ENCODE results near the gene NAP1L4.

NAP1L4 gene

DNA sequence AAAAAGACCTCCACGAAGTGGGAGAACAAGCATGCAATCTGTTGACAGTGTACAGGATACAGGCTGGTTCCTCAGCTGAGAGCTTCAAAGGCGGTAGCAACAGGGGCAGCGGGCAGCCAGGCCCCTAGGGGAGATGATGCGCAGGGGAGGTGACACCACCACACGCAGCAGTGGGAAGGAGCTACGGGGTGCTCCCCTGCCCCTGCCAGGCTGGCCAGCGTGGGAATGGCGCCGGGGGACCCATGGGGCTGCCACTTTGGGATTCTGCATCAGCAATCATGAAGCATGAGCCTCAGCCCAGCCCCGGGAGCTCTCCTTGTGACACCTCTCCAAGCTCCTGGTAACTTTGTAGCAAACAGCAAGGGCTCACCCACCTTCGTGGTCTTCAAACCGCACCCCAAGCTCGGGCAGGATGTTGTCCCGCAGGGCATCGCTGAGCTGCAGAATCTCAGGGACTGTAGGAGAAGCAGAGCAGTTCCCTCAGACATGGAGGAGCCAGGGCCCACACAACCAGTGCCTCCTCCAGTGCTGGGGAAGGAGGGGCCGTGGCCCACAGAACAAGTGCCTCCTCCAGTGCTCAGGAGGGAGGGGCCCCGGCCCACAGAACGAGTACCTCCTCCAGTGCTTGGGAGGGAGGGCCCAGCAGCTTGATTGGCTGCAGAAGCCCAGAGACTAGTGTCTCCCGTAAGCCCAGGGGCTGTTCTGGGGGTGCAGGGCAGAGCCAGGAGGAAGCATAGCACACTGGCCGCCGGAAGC is 14.6 kb upstream of the NAP1L4 start:
- Mint-ChIP-seq H3K9me3 (no peaks in the 10 kb centered on the region), H3K4me1 (peaks cover 40% of the 10 kb centered on the region), H3K27ac (peak overlapping the region; percentile 65), H3K27me3 (no peaks in the 10 kb centered on the region), H3K4me3 (no peak overlapping the region), H3K36me3 (peaks cover 70% of the 10 kb centered on the region)
- DNase-seq, result peak; percentile 47
- CTCF ChIA-PET, result no interaction called here

DNA sequence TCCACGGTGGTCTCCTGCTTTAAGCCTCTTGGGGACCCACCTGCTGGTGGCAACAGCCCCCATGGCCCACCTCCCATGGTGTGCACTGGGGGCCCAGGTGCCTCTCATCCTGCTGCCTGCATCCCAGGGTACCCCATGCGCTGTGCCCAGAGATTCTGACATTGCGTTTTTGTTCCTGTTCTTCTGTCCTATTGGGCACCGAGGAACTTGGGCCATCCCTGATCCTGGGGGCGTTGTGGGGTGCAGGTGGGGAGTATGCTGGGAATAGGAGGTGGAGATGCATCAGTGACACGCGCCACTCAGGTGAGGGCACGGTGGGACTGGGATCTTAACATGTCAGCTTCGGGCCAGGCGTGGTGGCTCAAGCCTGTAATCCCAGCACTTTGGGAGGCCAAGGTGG is 12.4 kb upstream of the NAP1L4 start:
- H3K4me1 Mint-ChIP-seq, result peaks cover 20% of the 10 kb centered on the region
- peaks cover 64% of the 10 kb centered on the region for H3K36me3 Mint-ChIP-seq

DNA sequence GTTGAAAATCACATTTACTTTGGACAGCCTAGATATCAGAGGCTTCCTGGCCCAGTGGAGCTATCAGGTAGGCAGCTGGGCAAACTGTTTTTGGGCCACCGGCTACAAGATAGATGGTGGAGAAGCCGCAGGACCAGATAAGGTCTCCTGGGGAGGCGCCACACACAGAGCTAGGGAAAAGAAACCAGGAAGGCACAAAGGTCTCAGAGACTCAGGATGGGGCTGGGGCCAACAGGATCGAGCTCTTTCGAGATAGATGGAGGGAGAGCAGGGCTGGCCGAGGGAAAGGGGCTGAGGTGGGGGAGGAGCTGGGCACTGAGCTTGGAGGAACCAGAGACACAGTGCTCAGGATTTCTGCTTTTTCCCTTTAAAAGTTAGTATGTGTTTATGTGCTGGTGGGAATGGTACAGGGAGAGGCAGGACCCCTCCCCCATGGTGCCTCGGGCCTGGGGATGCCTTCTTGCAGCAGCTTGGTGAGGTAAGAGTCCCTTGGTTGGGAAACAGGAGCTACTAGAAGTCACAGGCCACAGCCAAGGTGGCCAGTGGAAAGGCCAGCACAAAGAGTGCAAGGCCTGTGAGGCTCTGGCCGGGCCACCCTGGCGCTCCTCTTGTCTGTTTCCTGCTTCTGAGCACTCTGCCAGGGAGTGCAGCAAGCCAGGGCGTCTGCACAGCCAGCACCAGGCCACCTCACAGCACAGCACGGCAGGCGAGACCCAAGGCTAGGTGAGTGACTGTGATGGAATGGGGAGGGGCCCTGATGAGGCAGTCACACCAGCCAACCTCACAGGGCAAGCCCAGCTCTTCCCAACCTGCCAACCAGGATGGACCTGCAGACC is 11.5 kb upstream of the NAP1L4 start:
- Mint-ChIP-seq H3K27ac (no peak overlapping the region), H3K4me3 (no peak overlapping the region), H3K9me3 (no peaks in the 10 kb centered on the region), H3K36me3 (peaks cover 60% of the 10 kb centered on the region), H3K27me3 (no peaks in the 10 kb centered on the region), H3K4me1 (peaks cover 12% of the 10 kb centered on the region)
- DNase-seq, result peak; percentile 5
- CTCF ChIA-PET, result no interaction called here

More for the DNA sequence above, 12.4 kb upstream of the NAP1L4 start:
- CTCF ChIA-PET, result no interaction called here
- DNase-seq, result no peak
- Mint-ChIP-seq H3K27me3 (no peaks in the 10 kb centered on the region), H3K9me3 (no peaks in the 10 kb centered on the region), H3K4me3 (no peak overlapping the region), H3K27ac (no peak overlapping the region)

DNA sequence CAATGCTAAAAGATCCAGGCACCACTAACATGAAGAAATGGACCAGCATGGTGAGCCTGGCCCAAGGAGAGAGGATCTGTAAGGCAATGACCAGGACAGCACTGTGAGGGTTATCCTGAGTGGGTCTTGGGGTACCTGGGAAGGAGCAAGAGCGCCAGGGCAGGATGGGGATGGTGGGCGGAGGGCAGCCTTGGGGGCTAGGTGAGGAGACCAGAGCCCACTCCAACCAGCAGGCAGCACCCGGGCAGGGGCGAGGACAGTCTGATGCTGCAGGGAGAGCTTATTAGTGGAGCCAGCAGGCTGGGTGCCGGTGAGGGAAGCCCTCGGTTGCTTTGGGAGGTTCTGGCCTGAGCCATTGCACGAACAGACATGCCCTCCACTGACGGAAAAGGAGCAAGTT is 10.7 kb upstream of the NAP1L4 start:
- peaks cover 7% of the 10 kb centered on the region for H3K4me1 Mint-ChIP-seq
- peaks cover 54% of the 10 kb centered on the region for H3K36me3 Mint-ChIP-seq
- peak overlapping the region; percentile 60 for H3K27ac Mint-ChIP-seq
- CTCF ChIA-PET, result no interaction called here
- H3K27me3 Mint-ChIP-seq, result no peaks in the 10 kb centered on the region
- no peak overlapping the region for H3K4me3 Mint-ChIP-seq
- peak; percentile 7 for DNase-seq
- no peaks in the 10 kb centered on the region for H3K9me3 Mint-ChIP-seq

DNA sequence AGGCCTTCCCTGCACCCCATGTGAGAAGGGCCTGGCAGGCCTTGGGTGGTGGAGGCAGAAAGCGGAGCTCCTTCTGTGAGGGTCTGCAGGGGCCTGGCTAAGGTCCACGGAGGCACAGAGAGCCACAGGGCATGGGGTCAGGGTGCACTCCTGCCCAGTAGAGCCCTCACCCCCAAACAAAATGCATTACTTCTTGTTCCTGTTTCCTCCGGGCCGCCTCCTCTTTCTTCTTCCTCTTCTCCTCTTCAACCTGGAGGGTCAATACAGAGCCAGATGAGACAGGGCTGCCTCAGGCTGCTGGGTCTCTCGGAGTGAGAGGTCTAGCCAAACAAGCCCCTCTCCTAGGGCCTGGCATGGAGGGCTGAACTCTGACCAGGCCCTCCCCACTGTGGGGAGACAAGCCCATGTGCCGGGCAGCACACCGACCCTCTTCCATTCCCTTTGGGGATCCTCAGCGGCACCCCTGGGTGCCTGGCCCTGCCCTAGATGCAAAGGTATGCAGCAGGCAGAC is 10.3 kb upstream of the NAP1L4 start:
- H3K27me3 Mint-ChIP-seq, result no peaks in the 10 kb centered on the region
- peaks cover 6% of the 10 kb centered on the region for H3K4me1 Mint-ChIP-seq
- DNase-seq, result peak; percentile 17
- CTCF ChIA-PET, result no interaction called here
- H3K36me3 Mint-ChIP-seq, result peaks cover 54% of the 10 kb centered on the region
- H3K9me3 Mint-ChIP-seq, result no peaks in the 10 kb centered on the region
- H3K4me3 Mint-ChIP-seq, result no peak overlapping the region
- peak overlapping the region; percentile 60 for H3K27ac Mint-ChIP-seq

DNA sequence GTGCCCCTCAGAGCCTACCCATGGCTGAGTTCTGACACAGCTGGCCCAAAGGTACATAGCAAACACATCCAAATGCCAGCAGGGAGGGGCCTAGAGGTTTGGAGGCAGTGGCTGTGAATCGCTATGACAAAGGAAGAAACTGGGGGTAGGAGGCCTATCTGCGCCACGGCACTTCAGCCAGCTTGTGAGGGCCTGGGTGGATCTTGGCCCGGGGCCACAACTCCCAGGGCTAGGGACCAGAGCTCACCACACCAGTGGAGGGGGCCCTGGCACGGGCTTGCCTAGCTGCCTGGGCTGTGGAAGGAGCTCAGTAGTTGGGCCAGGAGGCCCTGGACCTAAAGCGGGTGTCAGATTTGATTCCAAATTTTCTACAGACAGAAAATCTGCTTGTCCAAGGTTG is 9.4 kb upstream of the NAP1L4 start:
- Mint-ChIP-seq H3K36me3 (peaks cover 54% of the 10 kb centered on the region), H3K4me3 (no peak overlapping the region), H3K9me3 (no peaks in the 10 kb centered on the region), H3K27me3 (no peaks in the 10 kb centered on the region), H3K27ac (peak overlapping the region; percentile 3), H3K4me1 (no peaks in the 10 kb centered on the region)
- DNase-seq, result no peak
- CTCF ChIA-PET, result interaction anchor here (1.1 kb wide), 1 partner anchor 36 kb away, joined by 4 read pairs; no protein-coding TSS in a partner anchor

DNA sequence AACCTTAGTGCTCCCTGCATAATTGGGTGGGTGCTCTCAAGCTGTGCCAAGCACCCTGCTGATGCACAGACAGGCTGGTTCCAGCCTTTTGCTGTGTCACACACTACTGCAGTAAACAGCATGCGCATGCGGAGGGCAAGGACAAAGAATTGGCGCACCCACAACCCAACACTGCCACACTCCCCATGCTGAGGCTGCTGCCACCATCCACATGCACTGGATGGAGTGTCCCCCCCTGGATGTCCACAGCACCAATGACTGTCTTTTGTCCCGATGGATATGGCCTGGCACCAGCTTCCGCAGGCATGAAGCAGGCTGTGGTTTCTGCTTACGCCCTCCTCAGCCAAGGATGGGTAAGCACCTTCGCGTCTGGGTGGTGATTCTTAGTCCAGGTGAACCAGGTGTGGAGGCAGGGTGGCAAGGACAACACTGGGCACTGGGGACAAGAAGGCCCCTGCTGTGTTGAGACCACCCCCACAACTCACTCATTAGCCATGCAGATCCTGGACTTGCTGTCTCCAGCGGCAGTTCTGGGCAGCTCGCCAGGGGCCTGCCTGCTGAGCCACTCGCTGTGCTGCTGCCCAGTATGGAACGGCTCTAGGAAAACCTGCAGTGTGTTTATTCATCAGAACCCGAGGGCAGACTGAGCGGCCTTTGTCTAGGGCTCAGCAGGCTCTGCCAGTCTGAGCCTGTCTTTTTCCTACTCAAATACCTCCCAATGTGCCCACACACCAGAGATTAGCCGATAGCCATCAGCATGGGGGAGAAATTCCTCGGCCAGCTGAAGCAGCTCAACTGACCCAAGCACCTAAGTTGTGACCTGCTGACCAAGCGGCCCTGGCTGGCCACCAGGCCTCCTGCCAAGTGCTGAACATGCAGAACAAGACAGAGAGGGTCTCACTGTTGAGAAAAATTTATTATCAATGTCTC is 8.2 kb upstream of the NAP1L4 start:
- DNase-seq, result peak; percentile 14
- CTCF ChIA-PET, result no interaction called here
- no peaks in the 10 kb centered on the region for H3K27me3 Mint-ChIP-seq
- no peak overlapping the region for H3K27ac Mint-ChIP-seq
- H3K4me3 Mint-ChIP-seq, result no peak overlapping the region
- H3K36me3 Mint-ChIP-seq, result peaks cover 46% of the 10 kb centered on the region
- no peaks in the 10 kb centered on the region for H3K4me1 Mint-ChIP-seq
- H3K9me3 Mint-ChIP-seq, result no peaks in the 10 kb centered on the region

DNA sequence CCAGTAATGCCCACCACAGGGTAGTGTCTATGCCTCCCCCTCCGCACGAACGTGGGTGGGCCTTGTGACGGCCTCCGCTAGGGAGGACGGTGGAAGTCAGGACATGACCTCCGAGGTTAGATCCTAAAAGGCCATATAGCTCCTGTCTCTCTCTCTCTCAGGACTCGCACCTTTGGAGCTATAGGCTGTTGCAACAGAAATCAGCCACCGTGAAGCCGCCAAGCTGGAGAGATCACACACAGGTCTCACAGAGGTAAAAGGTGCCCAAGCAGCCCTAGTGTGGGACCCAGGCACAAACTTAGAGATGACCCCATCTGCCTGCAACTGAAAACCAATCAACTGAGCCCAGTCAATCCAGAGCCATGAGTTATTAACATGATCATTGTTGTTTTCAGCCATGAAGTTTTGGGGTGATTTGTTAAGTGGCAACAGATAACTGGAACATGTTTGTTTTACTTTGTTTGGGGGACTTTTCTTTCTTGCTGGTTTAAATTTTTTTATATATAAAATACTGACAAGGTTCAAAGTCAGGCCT is 7.4 kb upstream of the NAP1L4 start:
- Mint-ChIP-seq H3K4me1 (peaks cover under 1% of the 10 kb centered on the region), H3K36me3 (peaks cover 42% of the 10 kb centered on the region), H3K27ac (no peak overlapping the region), H3K9me3 (no peaks in the 10 kb centered on the region), H3K27me3 (no peaks in the 10 kb centered on the region), H3K4me3 (no peak overlapping the region)
- no peak for DNase-seq
- CTCF ChIA-PET, result interaction anchor here (1.0 to 1.2 kb wide), 2 partner anchors 10 to 52 kb away, joined by 3 read pairs; no protein-coding TSS in a partner anchor

DNA sequence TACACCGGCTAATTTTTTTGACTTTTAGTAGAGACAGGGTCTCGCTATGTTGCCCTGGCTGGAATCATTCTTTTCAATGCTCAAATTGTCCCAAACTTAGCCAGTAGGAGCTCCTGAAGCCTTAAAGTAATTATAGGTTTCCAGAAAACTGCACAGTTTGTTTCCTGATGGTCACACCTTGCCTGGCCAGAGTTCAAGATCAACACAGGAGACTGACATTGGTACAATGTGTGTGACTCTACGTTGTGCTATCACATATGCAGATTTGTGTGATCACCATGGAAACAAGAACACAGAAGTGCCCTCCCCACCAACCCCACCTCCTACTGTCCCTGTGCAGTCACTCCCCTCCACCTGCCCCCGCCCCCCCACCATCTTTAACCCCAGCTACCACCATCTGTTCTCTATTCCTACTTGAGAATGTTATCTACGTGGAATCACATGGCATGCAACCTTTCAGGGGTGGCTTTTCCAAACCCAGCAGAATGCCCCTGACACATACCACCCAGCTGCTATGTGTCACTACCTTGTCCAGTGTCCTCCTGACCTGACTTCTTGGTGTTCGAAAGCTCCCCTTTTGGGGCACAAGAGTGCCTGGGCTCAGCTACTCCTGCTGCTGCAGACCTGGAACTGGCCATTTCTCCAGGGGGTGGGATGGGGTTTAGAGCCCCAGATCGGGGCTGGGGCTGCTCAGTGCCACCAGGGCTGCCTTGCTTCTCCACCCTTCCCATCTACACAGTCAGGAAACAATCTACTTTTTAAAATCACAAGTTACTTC is 6.1 kb upstream of the NAP1L4 start:
- no peaks in the 10 kb centered on the region for H3K27me3 Mint-ChIP-seq
- DNase-seq, result peak; percentile 12
- CTCF ChIA-PET, result interaction anchor here (1.0 to 2.3 kb wide), 4 partner anchors 9 to 53 kb away, joined by 3 to 5 read pairs (median 4); no protein-coding TSS in a partner anchor
- no peak overlapping the region for H3K4me3 Mint-ChIP-seq
- H3K4me1 Mint-ChIP-seq, result peaks cover 9% of the 10 kb centered on the region
- peaks cover 29% of the 10 kb centered on the region for H3K36me3 Mint-ChIP-seq
- H3K9me3 Mint-ChIP-seq, result no peaks in the 10 kb centered on the region
- H3K27ac Mint-ChIP-seq, result no peak overlapping the region

DNA sequence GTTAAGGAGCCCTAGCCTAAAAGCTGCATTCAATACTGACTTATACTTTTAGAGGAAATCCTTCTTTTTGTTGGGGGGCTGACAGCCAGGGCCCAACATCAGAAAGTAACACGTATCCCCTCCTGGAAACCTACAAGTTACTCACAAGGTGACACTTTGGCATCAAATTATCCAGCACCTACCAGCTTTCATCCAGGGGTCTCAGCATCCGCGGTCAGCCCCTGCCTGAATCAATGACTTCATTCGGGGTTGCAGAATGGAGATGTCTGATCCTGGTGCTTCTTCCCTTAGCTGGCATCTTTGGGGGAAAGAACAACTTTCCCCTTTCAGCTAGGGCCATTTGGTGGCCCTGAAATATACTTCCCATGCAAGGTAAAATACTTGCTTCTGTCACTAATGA is 5.3 kb upstream of the NAP1L4 start:
- Mint-ChIP-seq H3K27ac (no peak overlapping the region), H3K4me1 (peaks cover 15% of the 10 kb centered on the region), H3K36me3 (peaks cover 21% of the 10 kb centered on the region), H3K27me3 (peaks cover under 1% of the 10 kb centered on the region), H3K9me3 (no peaks in the 10 kb centered on the region), H3K4me3 (no peak overlapping the region)
- DNase-seq, result peak; percentile 5
- CTCF ChIA-PET, result interaction anchor here (1.4 to 2.3 kb wide), 2 partner anchors 16 to 22 kb away, joined by 5 read pairs; no protein-coding TSS in a partner anchor

DNA sequence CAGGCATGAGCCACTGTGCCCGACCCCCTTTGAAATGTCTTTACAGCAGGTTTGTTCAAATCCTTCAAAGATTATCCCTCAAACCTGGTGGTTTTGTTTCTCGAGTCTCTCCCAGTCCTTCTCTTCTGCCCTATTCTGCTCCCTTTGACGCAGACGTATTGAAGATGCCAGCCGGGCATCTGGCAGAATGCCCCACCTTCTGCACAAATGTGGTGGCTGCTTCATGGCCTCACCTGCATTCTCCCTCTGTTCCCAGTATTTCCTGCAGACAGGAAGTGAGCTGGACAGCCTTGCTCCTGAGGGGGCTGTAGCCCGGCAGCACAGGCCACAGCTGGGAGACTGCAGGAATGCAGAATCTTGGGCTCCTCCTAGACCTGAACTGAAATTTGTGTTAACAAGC is 4.8 kb upstream of the NAP1L4 start:
- CTCF ChIA-PET, result interaction anchor here (2.3 kb wide), 1 partner anchor 21 kb away, joined by 5 read pairs; no protein-coding TSS in a partner anchor
- DNase-seq, result peak; percentile 10
- Mint-ChIP-seq H3K4me1 (peaks cover 15% of the 10 kb centered on the region), H3K27me3 (peaks cover 4% of the 10 kb centered on the region), H3K4me3 (no peak overlapping the region), H3K36me3 (peaks cover 19% of the 10 kb centered on the region), H3K27ac (no peak overlapping the region), H3K9me3 (no peaks in the 10 kb centered on the region)

DNA sequence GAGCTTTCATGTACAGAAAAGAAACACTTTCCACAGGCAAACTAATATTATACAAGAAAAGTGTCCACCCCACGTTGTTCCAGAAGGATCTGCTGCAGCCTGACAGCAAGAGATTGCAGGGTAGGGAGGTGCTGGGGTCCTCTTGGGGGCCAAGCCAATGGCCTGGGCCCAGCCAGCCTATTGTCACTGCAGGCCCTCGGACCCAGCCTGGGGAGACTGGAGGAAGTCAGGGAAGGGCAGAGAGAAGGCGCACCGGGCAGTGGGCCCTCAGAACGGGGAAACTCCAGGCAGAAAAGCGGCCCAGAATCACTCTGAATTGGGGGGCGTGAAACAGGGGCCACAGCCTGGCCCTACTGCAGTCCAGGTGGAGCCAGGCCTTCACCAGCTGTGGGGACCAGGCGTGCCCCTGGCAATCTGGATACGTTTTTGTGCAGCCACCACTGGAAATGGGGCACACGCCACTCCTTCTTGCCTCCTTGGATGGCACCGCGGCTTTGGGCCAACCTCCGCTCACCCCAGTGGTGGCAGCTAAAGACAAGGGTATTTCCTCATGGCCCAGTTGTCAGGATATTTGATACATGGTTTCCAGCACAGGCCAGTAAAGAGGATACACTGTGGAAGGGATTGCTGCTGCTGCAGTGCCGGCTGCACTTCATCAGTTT is 3.9 kb upstream of the NAP1L4 start:
- Mint-ChIP-seq H3K9me3 (no peaks in the 10 kb centered on the region), H3K27me3 (peaks cover 4% of the 10 kb centered on the region), H3K27ac (no peak overlapping the region), H3K4me1 (peaks cover 15% of the 10 kb centered on the region), H3K36me3 (peaks cover 18% of the 10 kb centered on the region), H3K4me3 (no peak overlapping the region)
- DNase-seq, result peak; percentile 14
- CTCF ChIA-PET, result interaction anchor here (2.3 kb wide), 1 partner anchor 20 kb away, joined by 5 read pairs; no protein-coding TSS in a partner anchor
